K562 (cell line): ENCODE measurements around the gene SBF1. TPM values are rescaled to one million over a fixed set of nuclear protein-coding genes. Genes with fewer than 3 reads are reported as not detected.
A peak's percentile ranks its signal among the peaks of the same experiment; 100 is the strongest.

Source experiments
- ATAC-seq: fragments of 200-7000 bp; cut with Tn5 transposase; 3 replicates; pipeline ENCODE4 v1.9.1; 2020; ENCODE audit warnings: moderate library complexity
- BruUV-seq: library from RNA; stranded (reverse); fragments of 400-500 nt; replicated peaks from 2 replicates; lab custom pipeline; 2021; lab: Mats Ljungman, UMichigan
- CTCF ChIA-PET: fragments of 300-600 bp; formaldehyde crosslinking; extraction: SDS; loops from one replicate; lab custom pipeline; 2021; ENCODE audit warnings: low intra/inter-chr PET ratio; lab: Yijun Ruan, JAX
- POLR2A ChIA-PET: fragments of 300-600, 350-650 bp; sonication (Branson Sonifier 250); formaldehyde crosslinking; extraction: SDS; loops from one replicate; lab custom pipeline; 2021; ENCODE audit warnings: antibody characterized with exemption, inconsistent platforms; lab: Yijun Ruan, JAX
- DNase-seq, 4 experiments: peaks; one replicate each; pipeline versions ENCODE4 v3.0.0 to v3.0.0-alpha.2; 2011 to 2018; ENCODE audit warnings: low spot score in 3 of 4, mixed read lengths in 3 of 4; ENCODE audit errors: extremely low read depth in 1 of 4
- FAIRE-seq: peaks from 2 replicates; lab custom pipeline; 2011; peaks lifted over from hg19 to GRCh38; lab: Jason Lieb, UNC
- H2AFZ ChIP-seq: 2 replicates; pipeline ENCODE4 v1.6.0; 2011; ENCODE audit warnings: low read depth, low read length, control low read depth, inconsistent platforms
- H3K27ac ChIP-seq: fragments of 200-600 bp; 3 replicates; pipeline ENCODE4 v1.8.0; 2011; ENCODE audit warnings: low read depth, mild to moderate bottlenecking, control low read depth, inconsistent platforms, low read length, moderate library complexity, mixed read lengths; ENCODE audit errors: extremely low read depth
- H3K27me3 ChIP-seq, 2 experiments: fragments of 300-600 bp in 1 of 2; 2 replicates in 1 of 2; 3 replicates in 1 of 2; pipeline versions ENCODE4 v1.6.0 to v1.8.0; 2011; ENCODE audit warnings: inconsistent platforms in 2 of 2, low read length in 2 of 2, mild to moderate bottlenecking in 1 of 2, mixed read lengths in 1 of 2, moderate library complexity in 1 of 2; ENCODE audit not compliant: control insufficient read depth in 2 of 2, insufficient read depth in 2 of 2
- H3K36me3 ChIP-seq: fragments of 300-600 bp; 3 replicates; pipeline ENCODE4 v1.8.0; 2011; ENCODE audit warnings: mild to moderate bottlenecking, low read length, inconsistent platforms; ENCODE audit not compliant: control insufficient read depth, insufficient read depth
- H3K4me1 ChIP-seq, 2 experiments: fragments of 200-600 bp in 1 of 2; replicated peaks in 1 of 2; 2 replicates in 1 of 2; 3 replicates in 1 of 2; pipeline versions ENCODE4 v1.5.1 to v1.8.0; 2011; ENCODE audit warnings: inconsistent platforms in 2 of 2, low read length in 2 of 2, mild to moderate bottlenecking in 1 of 2, mixed read lengths in 1 of 2, moderate library complexity in 1 of 2; ENCODE audit not compliant: control insufficient read depth in 2 of 2, insufficient read depth in 2 of 2
- H3K4me2 ChIP-seq: 2 replicates; pipeline ENCODE4 v1.6.1; 2011; ENCODE audit warnings: low read length, control low read depth, inconsistent platforms, mixed read lengths; ENCODE audit not compliant: insufficient read depth
- H3K4me3 ChIP-seq: fragments of 200-600 bp; sonication (generic), shearing (Covaris generic); 2 replicates; pipeline ENCODE4 v1.5.1; 2016; ENCODE audit warnings: control low read depth, inconsistent platforms
- H3K79me2 ChIP-seq: fragments of 200-600 bp; 3 replicates; pipeline ENCODE4 v1.8.0; 2011; ENCODE audit warnings: low read length, inconsistent platforms; ENCODE audit not compliant: control insufficient read depth, insufficient read depth
- H3K9ac ChIP-seq, 2 experiments: 2 replicates each; pipeline versions ENCODE4 v1.6.0 to v1.6.1; 2011; ENCODE audit warnings: low read depth in 2 of 2, low read length in 2 of 2, control low read depth in 1 of 2, inconsistent platforms in 1 of 2, mild to moderate bottlenecking in 1 of 2, mixed read lengths in 1 of 2; ENCODE audit not compliant: insufficient read depth in 1 of 2
- H3K9me1 ChIP-seq: one replicate; pipeline ENCODE4 v1.6.0; 2011; ENCODE audit warnings: inconsistent platforms, mild to moderate bottlenecking, low read length, moderate library complexity; ENCODE audit not compliant: control insufficient read depth, insufficient read depth
- H3K9me3 ChIP-seq: replicated peaks from 2 replicates; pipeline ENCODE4 v1.5.1; 2011; ENCODE audit warnings: low read depth, low read length, inconsistent platforms; ENCODE audit not compliant: control insufficient read depth, insufficient read depth
- H4K20me1 ChIP-seq: replicated peaks from 2 replicates; pipeline ENCODE4 v1.6.1; 2011; ENCODE audit warnings: low read length, inconsistent platforms, mixed read lengths; ENCODE audit not compliant: control insufficient read depth, insufficient read depth
- OTX1 ChIP-seq: fragments of 450-650 bp; formaldehyde crosslinking; IDR thresholded peaks from 2 replicates; pipeline ENCODE4 v1.4.0; 2022; ENCODE audit warnings: mild to moderate bottlenecking
- RAD21 ChIP-seq, 2 experiments: fragments of 250-450 bp in 1 of 2; fragments of 450-650 bp in 1 of 2; sonication (Bioruptor Pico) in 1 of 2; formaldehyde crosslinking in 1 of 2; IDR thresholded peaks in 1 of 2; conservative IDR thresholded peaks in 1 of 2; 2 replicates each; pipeline versions ENCODE4 v1.4.0 to v1.8.0; 2020 to 2022; ENCODE audit warnings: mild to moderate bottlenecking in 2 of 2, moderate library complexity in 1 of 2
- SAP30 ChIP-seq: fragments of 200-600 bp; sonication (generic); IDR thresholded peaks from 2 replicates; pipeline ENCODE4 v1.6.1; 2012; ENCODE audit warnings: borderline replicate concordance, low read depth, mild to moderate bottlenecking, moderate library complexity, low read length, control low read depth, inconsistent platforms; ENCODE audit not compliant: insufficient read depth, poor library complexity, severe bottlenecking
- SMC3 ChIP-seq: conservative IDR thresholded peaks from 2 replicates; pipeline ENCODE4 v1.6.1; 2011; ENCODE audit warnings: low read depth, low read length, improper control_type of control experiment; ENCODE audit not compliant: insufficient read depth
- ZKSCAN1 ChIP-seq: fragments of 150-350 bp; IDR thresholded peaks from 2 replicates; pipeline ENCODE4 v1.6.1; 2016; ENCODE audit warnings: low read depth, low read length
- ZNF551 ChIP-seq: fragments of 250-450 bp; sonication (Bioruptor Pico); IDR thresholded peaks from 2 replicates; pipeline ENCODE4 v1.5.0; 2021; ENCODE audit warnings: mild to moderate bottlenecking, moderate library complexity
- WGBS: fragments of 100-300 bp; shearing (Covaris generic); methylation state at CpG from one replicate; pipeline ENCODE4 v1.1.6; 2016; ENCODE audit warnings: low coverage, mixed read lengths; ENCODE audit not compliant: insufficient coverage; ENCODE audit errors: missing lambda C conversion rate; 5-methylcytosine and 5-hydroxymethylcytosine counted together
- in situ Hi-C: fragments of 300-500 bp; cut with MboI; formaldehyde crosslinking; loops from 4 replicates; pipeline ENCODE4 v1.15.0; 2018; ENCODE audit warnings: inconsistent platforms, mixed read lengths
- intact Hi-C: fragments of 100-400 bp; cut with micrococcal nuclease; formaldehyde crosslinking; loops from 2 replicates; pipeline ENCODE4 v1.14.2; 2022
- polyA plus RNA-seq, 8 experiments: library from polyadenylated mRNA; depleted of rRNA in 4 of 8; stranded (reverse) in 5 of 8; unstranded in 3 of 8; fragments of >200 nt; fragmentation: Nextera tagmentation in 2 of 8; fragmentation: Illumina TruSeq in 1 of 8; extraction: Ambion mirVana in 2 of 8; extraction: Trizol in 1 of 8; gene quantifications; 2 replicates each; pipeline versions ENCODE4 v1.2.1 to v1.2.3, GENCODE V29; 2011 to 2014; ENCODE audit warnings: inconsistent platforms in 1 of 8, missing spikeins in 1 of 8
- total RNA-seq, 7 experiments: library from RNA; depleted of rRNA in 6 of 7; stranded (reverse); fragments of >200 nt in 6 of 7; fragmentation: Illumina TruSeq in 2 of 7; extraction: Trizol in 2 of 7; gene quantifications; 2 replicates each; pipeline versions ENCODE4 v1.2.1 to v1.2.3, GENCODE V29; 2011 to 2021; ENCODE audit warnings: low replicate concordance in 1 of 7
- TF ChIP-seq, protein P1 (sequence below): fragments of 250-450 bp; sonication (Bioruptor Pico); IDR thresholded peaks from 2 replicates; pipeline ENCODE4 v1.8.0; 2021; ENCODE audit warnings: moderate library complexity, mild to moderate bottlenecking, inconsistent platforms
- TF ChIP-seq, protein P2 (sequence below): sonication (generic); formaldehyde crosslinking; IDR thresholded peaks from 2 replicates; pipeline ENCODE4 v1.8.1; 2023; ENCODE audit warnings: mild to moderate bottlenecking, missing genetic modification reagents
- TF ChIP-seq, protein P3 (sequence below), 3 experiments: IDR thresholded peaks in 2 of 3; conservative IDR thresholded peaks in 1 of 3; 2 replicates each; pipeline ENCODE4 v1.5.1; 2011 to 2012; ENCODE audit warnings: low read length in 3 of 3, mild to moderate bottlenecking in 3 of 3, control low read depth in 2 of 3, improper control_type of control experiment in 1 of 3, inconsistent platforms in 1 of 3, low read depth in 1 of 3, mixed read lengths in 1 of 3, moderate library complexity in 1 of 3; ENCODE audit not compliant: insufficient read depth in 2 of 3

SBF1 gene
- total and polyA plus RNA-seq, 9 of the 15 experiments (the other 6 are each of a cell fraction or from before 2014, with no cell fraction given), result 0.44 to 50.4 (median 11.4) TPM

DNA sequence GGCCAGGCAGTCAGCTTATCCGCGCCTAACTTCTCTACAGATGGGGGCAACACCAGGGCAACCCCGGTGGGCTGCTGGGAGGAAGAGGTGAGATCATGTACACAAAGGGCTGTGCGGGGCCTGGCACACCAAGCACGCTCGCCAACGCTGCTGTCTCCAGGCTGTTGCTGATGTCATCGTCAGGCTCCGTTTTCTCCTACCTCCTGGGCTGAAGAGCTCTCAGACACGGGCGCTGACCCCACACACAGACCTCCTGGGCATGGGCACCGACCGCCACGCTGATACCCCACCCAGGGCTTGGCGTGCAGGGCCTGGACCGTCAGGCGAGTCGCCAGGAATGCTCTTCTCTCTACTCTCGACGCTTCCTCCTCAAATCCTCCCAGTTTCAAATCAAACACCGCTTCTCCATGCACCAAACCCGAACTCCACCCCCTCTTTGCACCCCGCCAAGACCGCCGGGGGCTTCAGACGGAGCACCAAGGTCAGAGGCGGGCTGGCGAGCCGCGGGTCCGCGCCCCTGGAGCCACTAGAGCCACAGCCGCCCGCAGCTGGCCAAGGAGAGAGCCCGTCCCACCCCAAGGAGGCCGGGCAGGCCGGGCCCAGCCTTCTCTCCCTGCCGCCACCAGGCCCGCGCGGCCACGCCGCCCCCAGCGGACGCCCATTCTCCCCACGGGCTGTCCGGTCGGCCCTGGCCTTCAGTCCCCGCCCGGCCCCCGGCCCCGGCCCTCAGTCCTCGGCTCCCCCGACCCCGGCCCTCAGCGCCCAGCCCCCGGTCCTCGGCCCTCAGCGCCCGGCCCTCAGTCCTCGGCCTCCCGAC lies 772 bp downstream of the SBF1 start (continued):
- TF ChIP-seq, protein P1, sequence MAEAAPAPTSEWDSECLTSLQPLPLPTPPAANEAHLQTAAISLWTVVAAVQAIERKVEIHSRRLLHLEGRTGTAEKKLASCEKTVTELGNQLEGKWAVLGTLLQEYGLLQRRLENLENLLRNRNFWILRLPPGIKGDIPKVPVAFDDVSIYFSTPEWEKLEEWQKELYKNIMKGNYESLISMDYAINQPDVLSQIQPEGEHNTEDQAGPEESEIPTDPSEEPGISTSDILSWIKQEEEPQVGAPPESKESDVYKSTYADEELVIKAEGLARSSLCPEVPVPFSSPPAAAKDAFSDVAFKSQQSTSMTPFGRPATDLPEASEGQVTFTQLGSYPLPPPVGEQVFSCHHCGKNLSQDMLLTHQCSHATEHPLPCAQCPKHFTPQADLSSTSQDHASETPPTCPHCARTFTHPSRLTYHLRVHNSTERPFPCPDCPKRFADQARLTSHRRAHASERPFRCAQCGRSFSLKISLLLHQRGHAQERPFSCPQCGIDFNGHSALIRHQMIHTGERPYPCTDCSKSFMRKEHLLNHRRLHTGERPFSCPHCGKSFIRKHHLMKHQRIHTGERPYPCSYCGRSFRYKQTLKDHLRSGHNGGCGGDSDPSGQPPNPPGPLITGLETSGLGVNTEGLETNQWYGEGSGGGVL (CRISPR knock-in tag), result no peak
- no peak for TF ChIP-seq OTX1 (CRISPR knock-in tag)
- TF ChIP-seq SAP30, result peak; percentile 37

DNA sequence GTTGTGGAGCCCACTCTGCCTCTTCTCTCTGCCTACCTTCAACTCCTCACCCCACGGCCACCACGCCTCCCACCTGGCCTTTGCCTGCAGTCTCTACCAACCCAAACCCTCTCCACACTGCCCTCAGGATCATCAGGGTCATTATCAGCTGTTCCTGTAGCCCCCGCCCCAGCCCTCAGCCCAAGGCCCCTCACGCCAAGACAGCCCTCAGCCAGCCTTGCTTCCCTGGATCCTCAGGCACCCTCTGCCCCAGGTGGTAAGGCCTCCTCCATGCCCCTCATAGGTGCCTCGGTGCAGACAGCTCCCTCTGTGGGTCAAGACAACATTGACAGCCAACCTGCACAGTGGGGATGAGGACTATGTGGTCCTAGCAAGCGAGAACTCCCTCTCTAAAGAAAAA lies 1.7 kb downstream of the SBF1 start:
- Histone ChIP-seq H3K4me1 (peaks cover 29 to 57% of the 10 kb centered on the region in 2 experiments), H3K27me3 (no peaks in the 10 kb centered on the region), H3K4me3 (peak overlapping the region; percentile 63; the same call in 1 of the 2 replicates), H3K4me2 (0 out of 2 replicates have a peak overlapping the region, but pooled peaks have one; percentile 73), H3K27ac (no peak overlapping the region), H3K9me1 (peaks cover 8% of the 10 kb centered on the region), H3K9me3 (no peaks in the 10 kb centered on the region), H3K36me3 (0 out of 3 replicates have a peak, but pooled peaks cover 2% of the 10 kb centered on the region), H3K9ac (peak overlapping the region in 1 of 2 experiments; percentile 64; a peak in 2 of 4 replicates), H4K20me1 (peaks cover 37% of the 10 kb centered on the region), H2AFZ (no peak overlapping the region), H3K79me2 (peaks cover 57% of the 10 kb centered on the region)
- peak; percentile 66 for ATAC-seq
- POLR2A ChIA-PET, result no interaction called here
- in situ Hi-C loops (no loop called here), intact Hi-C loops (no loop called here)
- 76% methylated on average over 5 of the region's 6 CpGs for WGBS
- FAIRE-seq, result peak; percentile 58
- peak in 2 of 4 experiments; percentile 34 to 46 for DNase-seq
- no peak for TF ChIP-seq ZNF551 (CRISPR knock-in tag)
- TF ChIP-seq, protein P2, sequence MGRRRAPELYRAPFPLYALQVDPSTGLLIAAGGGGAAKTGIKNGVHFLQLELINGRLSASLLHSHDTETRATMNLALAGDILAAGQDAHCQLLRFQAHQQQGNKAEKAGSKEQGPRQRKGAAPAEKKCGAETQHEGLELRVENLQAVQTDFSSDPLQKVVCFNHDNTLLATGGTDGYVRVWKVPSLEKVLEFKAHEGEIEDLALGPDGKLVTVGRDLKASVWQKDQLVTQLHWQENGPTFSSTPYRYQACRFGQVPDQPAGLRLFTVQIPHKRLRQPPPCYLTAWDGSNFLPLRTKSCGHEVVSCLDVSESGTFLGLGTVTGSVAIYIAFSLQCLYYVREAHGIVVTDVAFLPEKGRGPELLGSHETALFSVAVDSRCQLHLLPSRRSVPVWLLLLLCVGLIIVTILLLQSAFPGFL (CRISPR knock-in tag), result no peak
- TF ChIP-seq RAD21 (CRISPR knock-in tag; conservative IDR thresholded peaks at IDR 0.05 in 1 of 2, IDR thresholded peaks at IDR 0.05 in 1 of 2), result 0 out of 4 replicates have a peak, but pooled peaks of 1 of the 2 experiments have one; percentile 5
- TF ChIP-seq ZKSCAN1, result peak; percentile 43; the same call in 1 of the 2 replicates
- TF ChIP-seq SMC3, result 0 out of 2 replicates have a peak, but pooled peaks have one; percentile 20
- TF ChIP-seq, protein P3, sequence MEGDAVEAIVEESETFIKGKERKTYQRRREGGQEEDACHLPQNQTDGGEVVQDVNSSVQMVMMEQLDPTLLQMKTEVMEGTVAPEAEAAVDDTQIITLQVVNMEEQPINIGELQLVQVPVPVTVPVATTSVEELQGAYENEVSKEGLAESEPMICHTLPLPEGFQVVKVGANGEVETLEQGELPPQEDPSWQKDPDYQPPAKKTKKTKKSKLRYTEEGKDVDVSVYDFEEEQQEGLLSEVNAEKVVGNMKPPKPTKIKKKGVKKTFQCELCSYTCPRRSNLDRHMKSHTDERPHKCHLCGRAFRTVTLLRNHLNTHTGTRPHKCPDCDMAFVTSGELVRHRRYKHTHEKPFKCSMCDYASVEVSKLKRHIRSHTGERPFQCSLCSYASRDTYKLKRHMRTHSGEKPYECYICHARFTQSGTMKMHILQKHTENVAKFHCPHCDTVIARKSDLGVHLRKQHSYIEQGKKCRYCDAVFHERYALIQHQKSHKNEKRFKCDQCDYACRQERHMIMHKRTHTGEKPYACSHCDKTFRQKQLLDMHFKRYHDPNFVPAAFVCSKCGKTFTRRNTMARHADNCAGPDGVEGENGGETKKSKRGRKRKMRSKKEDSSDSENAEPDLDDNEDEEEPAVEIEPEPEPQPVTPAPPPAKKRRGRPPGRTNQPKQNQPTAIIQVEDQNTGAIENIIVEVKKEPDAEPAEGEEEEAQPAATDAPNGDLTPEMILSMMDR (IDR thresholded peaks at IDR 0.05 in 2 of 3, conservative IDR thresholded peaks at IDR 0.05 in 1 of 3; ENCODE audit: insufficient read depth in 2 of 3, low read depth in 1 of 3, low read length in 3 of 3), result peak; percentile 49 to 57 (median 52)
- BruUV-seq, result no TSS peak
- CTCF ChIA-PET, result no interaction called here
